Body of pancreas (tissue), 4 donors: ENCODE data around the gene FNDC3B.

Experiments used
- CTCF ChIP-seq, 7 experiments: fragments of 450-650 bp in 4 of 7; fragments of 200-600 bp in 3 of 7; sonication (generic) in 3 of 7; IDR thresholded peaks; one replicate each; pipeline ENCODE4 v1.5.1; 2016 to 2019; ENCODE audit warnings: antibody characterized with exemption in 7 of 7
- POLR2A ChIP-seq, 3 donors: fragments of 450-650 bp; IDR thresholded peaks; one replicate each; pipeline ENCODE4 v1.6.1; 2016; ENCODE audit warnings: antibody characterized with exemption in 3 of 3, mild to moderate bottlenecking in 2 of 3

GRCh38 chr3:172085557-172085895 lies 46.1 kb downstream of the FNDC3B start:
- TF ChIP-seq POLR2A (IDR thresholded peaks at IDR 0.05) (no peak), CTCF (IDR thresholded peaks at IDR 0.05) (no peak)
